ENCODE data around the gene CA4.

Gene CA4

GRCh38 chr17:60158751-60159478 lies 9.1 kb downstream of the CA4 start:
- ATAC-seq (ENCODE audit: insufficient read depth, low read depth) (no peak), DNase-seq (no peak)
- no peak overlapping the region for H3K27ac ChIP-seq (ENCODE audit: low read length)
- H3K9ac ChIP-seq (ENCODE audit: low read depth, low read length), result no peak overlapping the region
- no peaks in the 10 kb centered on the region for H3K9me3 ChIP-seq (ENCODE audit: insufficient read depth, low read length, severe bottlenecking)
- H3K4me3 ChIP-seq (ENCODE audit: low read depth in 1 of 2, low read length in 2 of 2), result no peak overlapping the region
- no peak overlapping the region for H3K4me2 ChIP-seq (ENCODE audit: insufficient read depth, low read length)
- no peak overlapping the region for H2AFZ ChIP-seq (ENCODE audit: low read depth, low read length)
- TF ChIP-seq EZH2 (IDR thresholded peaks at IDR 0.05; ENCODE audit: borderline replicate concordance, low read depth, low read length, severe bottlenecking), result no peak
- no peak for TF ChIP-seq CTCF (IDR thresholded peaks at IDR 0.05; ENCODE audit: borderline replicate concordance, extremely low read depth, low read length, poor library complexity, severe bottlenecking)
- H3K27me3 ChIP-seq (ENCODE audit: insufficient read depth, low read length, poor library complexity), result no peaks in the 10 kb centered on the region
- no peaks in the 10 kb centered on the region for H3K79me2 ChIP-seq (ENCODE audit: insufficient read depth, low read length)
- no peaks in the 10 kb centered on the region; the same call in 1 of the 2 replicates for H4K20me1 ChIP-seq (ENCODE audit: insufficient read depth, low read length)
- no peaks in the 10 kb centered on the region for H3K4me1 ChIP-seq (ENCODE audit: insufficient read depth, low read length)
- no peaks in the 10 kb centered on the region for H3K36me3 ChIP-seq (ENCODE audit: insufficient read depth, low read length)

DNA sequence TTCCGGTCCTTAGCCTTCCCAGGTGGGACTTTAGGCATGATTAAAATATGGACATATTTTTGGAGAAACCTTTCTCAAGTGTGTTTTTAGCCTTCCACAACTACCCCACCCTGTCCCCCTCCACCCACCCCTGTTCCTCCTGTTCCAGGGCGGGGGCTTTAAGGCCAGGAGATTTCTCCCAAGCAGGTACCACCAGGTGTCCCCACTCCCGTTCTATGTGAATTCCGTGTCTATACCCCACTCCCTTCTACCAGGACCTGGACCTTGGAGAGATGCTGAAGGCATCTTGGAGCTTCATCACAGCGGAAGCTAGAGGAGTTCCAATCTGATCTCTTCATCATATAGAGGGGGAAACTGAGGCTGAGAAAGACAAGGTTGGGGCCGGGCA lies 9.7 kb downstream of the CA4 start:
- Histone ChIP-seq H3K27ac (ENCODE audit: low read length) (no peak overlapping the region), H3K4me2 (ENCODE audit: insufficient read depth, low read length) (no peak overlapping the region), H3K4me1 (ENCODE audit: insufficient read depth, low read length) (no peaks in the 10 kb centered on the region), H2AFZ (ENCODE audit: low read depth, low read length) (no peak overlapping the region), H3K4me3 (ENCODE audit: low read depth in 1 of 2, low read length in 2 of 2) (no peak overlapping the region), H3K9ac (ENCODE audit: low read depth, low read length) (no peak overlapping the region), H3K36me3 (ENCODE audit: insufficient read depth, low read length) (no peaks in the 10 kb centered on the region), H3K9me3 (ENCODE audit: insufficient read depth, low read length, severe bottlenecking) (no peaks in the 10 kb centered on the region), H4K20me1 (ENCODE audit: insufficient read depth, low read length) (no peaks in the 10 kb centered on the region; the same call in 1 of the 2 replicates), H3K27me3 (ENCODE audit: insufficient read depth, low read length, poor library complexity) (no peaks in the 10 kb centered on the region), H3K79me2 (ENCODE audit: insufficient read depth, low read length) (no peaks in the 10 kb centered on the region)
- ATAC-seq (ENCODE audit: insufficient read depth, low read depth) (no peak), DNase-seq (no peak)
- TF ChIP-seq CTCF (IDR thresholded peaks at IDR 0.05; ENCODE audit: borderline replicate concordance, extremely low read depth, low read length, poor library complexity, severe bottlenecking), result no peak
- TF ChIP-seq EZH2 (IDR thresholded peaks at IDR 0.05; ENCODE audit: borderline replicate concordance, low read depth, low read length, severe bottlenecking), result no peak

GRCh38 chr17:60160829-60161501 lies 11.2 kb downstream of the CA4 start:
- no peaks in the 10 kb centered on the region for H3K79me2 ChIP-seq (ENCODE audit: insufficient read depth, low read length)
- no peak for ATAC-seq (ENCODE audit: insufficient read depth, low read depth)
- H3K27me3 ChIP-seq (ENCODE audit: insufficient read depth, low read length, poor library complexity), result no peaks in the 10 kb centered on the region
- no peak overlapping the region for H3K4me2 ChIP-seq (ENCODE audit: insufficient read depth, low read length)
- no peaks in the 10 kb centered on the region for H3K36me3 ChIP-seq (ENCODE audit: insufficient read depth, low read length)
- no peaks in the 10 kb centered on the region for H3K9me3 ChIP-seq (ENCODE audit: insufficient read depth, low read length, severe bottlenecking)
- no peak for DNase-seq
- no peak overlapping the region for H3K9ac ChIP-seq (ENCODE audit: low read depth, low read length)
- no peak overlapping the region for H3K4me3 ChIP-seq (ENCODE audit: low read depth in 1 of 2, low read length in 2 of 2)
- no peak overlapping the region for H3K27ac ChIP-seq (ENCODE audit: low read length)
- TF ChIP-seq CTCF (IDR thresholded peaks at IDR 0.05; ENCODE audit: borderline replicate concordance, extremely low read depth, low read length, poor library complexity, severe bottlenecking) (no peak), EZH2 (IDR thresholded peaks at IDR 0.05; ENCODE audit: borderline replicate concordance, low read depth, low read length, severe bottlenecking) (no peak)
- H3K4me1 ChIP-seq (ENCODE audit: insufficient read depth, low read length), result no peaks in the 10 kb centered on the region
- H4K20me1 ChIP-seq (ENCODE audit: insufficient read depth, low read length), result no peaks in the 10 kb centered on the region; the same call in 1 of the 2 replicates
- H2AFZ ChIP-seq (ENCODE audit: low read depth, low read length), result no peak overlapping the region

Measured in DND-41 (cell line).